Stimulated activated CD4-positive, alpha-beta T cell treated with anti-CD3 and anti-CD28 coated beads, Interleukin-4, amount 100 ng/mL, for 48 hours (primary cell): ENCODE measurements around the gene UBE2Q2.

Source experiments
- DNase-seq, 2 donors: peaks; one replicate each; pipeline ENCODE4 v3.0.0-alpha.2; 2020; ENCODE audit warnings: low read depth in 2 of 2

UBE2Q2 gene

DNA sequence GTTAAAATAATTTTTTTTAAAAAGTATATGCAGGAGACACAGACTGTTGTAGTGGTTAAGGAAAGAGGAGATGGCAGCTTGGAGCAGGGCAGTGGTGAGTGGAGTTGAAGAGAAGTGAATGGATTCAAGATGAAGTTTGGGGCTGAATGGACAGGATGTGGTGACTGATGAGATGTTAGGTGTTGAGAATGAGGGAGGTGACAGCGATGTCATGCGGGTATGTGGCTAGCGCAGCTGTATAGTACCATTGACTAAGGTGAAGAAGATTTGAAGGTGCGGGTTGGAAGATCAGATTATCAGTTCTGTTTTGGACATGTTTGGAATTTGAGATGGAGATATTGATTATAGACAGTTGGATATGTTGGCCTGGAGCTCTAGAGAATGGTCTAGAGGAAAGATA, 80.5 kb downstream of the UBE2Q2 start:
- no peak for DNase-seq

DNA sequence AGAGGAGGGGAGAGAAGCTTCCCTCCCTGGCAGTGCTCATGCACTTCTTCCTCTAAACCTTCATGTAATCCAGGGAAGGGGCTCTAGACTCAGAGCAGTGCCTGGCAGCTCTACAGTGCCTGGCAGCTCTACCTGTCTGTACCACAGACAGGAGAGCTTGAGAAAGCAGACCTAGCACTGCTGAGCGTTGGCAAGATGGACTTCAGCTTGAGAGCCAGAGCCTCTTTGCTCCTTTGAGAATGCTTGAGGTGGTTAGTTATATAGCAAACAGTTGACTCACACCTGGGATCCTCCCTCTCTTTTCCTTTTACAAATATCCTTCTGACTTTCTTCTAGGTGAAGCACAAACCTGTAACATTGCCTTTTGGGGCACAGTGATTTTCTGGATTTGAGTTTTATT, 81.3 kb downstream of the UBE2Q2 start:
- DNase-seq, result no peak

DNA sequence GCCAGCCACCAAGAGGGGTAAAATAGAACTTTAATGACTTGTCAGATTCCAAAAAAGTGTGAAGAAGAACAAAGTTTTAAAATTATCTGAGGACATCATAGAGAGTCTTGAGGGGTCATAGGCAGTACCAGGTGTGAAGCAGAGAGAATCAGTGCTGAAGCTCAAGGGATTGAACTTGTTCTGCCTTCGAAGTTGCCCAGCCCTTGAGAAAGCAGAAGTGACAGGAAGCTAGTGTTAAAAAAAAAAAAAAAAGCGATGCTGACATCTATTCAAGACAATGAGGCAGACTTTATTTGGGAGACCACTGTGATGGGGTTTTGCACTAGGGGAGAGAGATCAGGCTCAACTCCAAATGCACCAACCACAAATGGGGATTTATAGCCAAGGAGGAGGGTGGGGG, 82.2 kb downstream of the UBE2Q2 start:
- DNase-seq, result no peak

DNA sequence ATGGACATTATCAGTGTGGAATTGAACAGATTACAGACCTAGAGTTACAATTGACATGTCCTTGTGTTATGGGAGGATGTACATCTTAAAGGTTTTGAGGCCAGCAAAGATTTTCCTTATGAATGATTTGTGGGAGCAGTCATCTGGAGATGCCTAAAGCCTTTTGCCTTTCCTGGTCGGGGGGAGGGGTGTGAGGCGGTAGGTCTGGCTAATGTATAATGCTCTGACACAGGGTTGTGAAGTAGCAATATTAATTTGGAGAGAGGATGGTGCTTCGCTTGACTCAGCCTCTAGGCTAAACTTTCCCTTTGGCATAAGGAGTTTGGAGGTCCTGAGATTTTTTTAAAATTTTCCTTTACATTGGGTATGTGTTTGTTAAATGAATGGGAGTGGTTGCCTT, 83.7 kb downstream of the UBE2Q2 start:
- no peak for DNase-seq

DNA sequence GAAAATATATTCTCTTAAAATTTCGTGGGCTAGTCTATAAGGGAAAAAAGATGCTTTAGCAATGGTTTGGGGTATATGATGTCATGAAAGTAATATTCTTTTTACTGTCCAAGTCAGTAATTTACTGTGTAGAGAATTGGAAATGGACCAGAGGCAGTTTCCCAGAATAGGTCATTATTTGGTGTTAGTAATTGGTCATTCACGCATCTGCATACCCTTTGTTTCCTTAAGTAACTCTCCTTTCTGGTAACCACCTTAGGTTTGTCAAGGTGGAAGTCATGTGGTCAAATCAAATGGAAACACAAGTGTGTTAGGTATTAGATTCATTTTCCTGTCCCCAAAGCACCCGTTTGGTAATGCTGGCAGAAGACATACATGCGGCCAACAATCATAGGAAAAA, 84.4 kb downstream of the UBE2Q2 start:
- no peak for DNase-seq

DNA sequence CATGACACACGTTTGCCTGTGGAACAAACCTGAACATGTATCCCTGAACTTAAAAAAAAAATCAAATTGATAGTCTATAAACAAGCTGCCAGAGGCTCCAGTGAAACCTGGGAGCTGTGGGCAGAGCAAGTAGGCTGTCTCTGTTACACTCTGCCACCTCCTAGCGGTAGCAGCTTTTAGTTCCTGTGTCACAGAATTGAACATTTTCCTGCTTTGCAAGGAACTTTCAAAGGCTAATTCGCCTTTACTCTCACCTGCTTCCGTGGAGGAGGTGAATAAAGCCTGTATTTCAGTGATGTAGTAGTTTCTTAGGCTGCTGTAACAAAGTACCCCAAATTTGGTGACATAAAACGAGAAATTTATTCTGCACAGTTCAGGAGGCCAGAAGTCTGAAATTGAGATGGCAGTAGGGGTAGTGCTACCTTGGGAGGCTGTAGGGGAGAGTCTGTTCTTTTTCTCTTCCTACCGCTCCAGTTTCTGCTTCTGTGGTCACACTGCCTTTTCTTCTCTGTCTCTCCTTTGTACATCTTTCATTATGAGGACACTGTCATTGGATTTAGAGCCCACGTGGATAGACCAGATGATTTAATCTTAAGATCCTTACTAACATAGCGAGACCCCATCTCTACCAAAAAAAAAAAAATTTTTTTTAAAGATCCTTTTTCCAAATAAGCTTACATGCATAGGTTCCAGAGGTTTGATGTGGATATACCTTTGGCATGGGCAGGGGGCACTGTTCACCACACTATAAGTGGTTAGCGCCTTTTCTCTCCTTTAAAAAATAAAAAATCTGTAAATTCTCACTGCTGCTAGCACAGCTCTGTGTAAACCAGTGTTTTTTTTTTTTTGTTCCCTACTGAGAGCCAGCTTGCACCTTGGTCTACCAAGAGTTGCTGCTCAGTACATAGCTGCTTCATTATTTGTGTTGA, 85.7 kb downstream of the UBE2Q2 start:
- DNase-seq, result no peak

DNA sequence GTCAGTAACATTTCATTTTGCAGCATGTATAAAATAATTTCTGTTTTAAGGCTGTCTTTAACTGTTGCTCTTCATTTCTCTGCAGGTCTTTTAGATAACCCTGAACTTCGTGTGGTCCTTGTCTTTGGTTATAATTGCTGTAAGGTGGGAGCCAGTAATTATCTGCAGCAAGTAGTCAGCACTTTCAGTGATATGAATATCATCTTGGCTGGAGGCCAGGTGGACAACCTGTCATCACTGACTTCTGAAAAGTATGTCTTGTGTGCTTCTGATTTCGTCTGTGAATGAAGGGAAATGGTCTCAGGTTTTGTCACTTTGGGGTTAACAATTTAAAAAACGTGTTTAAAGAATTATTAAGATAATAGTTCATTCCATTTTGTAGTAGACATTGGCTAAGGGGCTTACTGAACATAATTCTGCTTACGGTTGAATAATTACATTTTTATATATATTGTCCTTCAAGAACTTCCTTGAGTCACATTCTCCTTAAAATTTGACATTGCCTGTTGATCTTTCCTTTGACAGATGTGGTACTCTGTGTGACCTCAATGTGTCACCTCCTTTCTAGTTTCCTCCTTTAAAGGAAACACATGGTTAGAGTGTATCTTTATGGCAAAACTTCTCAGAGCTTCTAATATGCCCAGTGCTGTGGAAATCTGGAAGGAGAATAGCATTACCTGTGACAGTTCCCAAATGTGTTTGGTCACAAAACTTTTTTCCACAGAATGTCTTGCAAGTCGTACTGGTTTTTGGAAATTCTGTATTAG, 86.7 kb downstream of the UBE2Q2 start:
- DNase-seq, result no peak

DNA sequence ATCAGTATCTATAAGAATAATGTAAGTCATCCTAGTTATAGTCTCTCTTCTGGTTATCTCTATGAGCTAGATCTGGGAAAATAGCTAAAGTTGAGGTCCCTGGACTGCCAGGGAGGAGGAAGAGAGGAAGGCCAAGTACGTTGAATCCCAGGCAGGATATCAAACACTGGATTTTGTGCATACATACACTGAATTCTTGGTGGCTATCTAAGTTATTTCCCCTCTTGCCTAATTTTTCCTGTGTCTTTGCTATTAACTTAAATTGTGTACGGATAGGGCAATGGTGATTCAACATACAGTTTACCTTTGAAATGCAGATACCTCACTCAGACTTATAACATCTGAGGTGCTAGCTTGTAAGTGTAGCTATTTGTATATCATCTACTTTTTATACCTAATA, 87.6 kb downstream of the UBE2Q2 start:
- DNase-seq, result no peak

DNA sequence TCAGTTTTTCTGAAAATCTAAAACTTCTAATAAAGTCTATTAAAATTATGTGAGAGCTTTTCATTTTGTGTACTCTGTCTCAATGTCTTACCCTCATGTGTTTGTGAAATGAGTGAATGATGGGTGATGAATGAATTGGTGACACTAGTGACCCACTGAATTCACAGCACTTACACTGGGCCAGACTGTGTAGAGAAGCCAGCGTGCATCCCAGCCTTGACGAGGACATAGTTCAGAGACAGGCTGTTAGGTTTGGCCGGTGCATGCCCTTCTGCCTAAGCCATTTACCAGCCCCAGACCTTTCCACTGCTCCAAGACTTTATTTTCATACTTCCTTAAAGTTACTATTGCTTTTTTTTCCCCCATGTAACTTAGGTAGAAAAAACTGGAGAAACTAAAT, 99.2 kb downstream of the UBE2Q2 start:
- DNase-seq, result no peak

DNA sequence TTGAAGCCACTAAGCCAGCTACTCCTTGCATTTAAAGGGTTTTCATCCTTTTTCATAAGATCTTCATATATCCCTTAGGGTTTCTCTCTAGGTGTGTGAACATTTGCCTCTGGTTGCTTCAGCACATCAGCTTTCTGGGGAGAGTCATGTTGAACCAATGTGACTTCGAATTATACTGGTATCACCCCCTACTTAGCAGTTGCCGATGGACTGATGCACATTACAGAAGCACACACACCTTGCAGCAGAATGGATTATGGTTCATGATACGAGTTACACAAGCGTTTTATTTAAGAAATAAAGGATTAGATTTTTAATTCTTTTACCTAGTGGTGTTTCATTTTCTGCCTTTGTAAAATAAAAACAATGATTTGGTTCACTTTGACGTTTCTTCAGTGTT, 100.0 kb downstream of the UBE2Q2 start:
- no peak for DNase-seq

DNA sequence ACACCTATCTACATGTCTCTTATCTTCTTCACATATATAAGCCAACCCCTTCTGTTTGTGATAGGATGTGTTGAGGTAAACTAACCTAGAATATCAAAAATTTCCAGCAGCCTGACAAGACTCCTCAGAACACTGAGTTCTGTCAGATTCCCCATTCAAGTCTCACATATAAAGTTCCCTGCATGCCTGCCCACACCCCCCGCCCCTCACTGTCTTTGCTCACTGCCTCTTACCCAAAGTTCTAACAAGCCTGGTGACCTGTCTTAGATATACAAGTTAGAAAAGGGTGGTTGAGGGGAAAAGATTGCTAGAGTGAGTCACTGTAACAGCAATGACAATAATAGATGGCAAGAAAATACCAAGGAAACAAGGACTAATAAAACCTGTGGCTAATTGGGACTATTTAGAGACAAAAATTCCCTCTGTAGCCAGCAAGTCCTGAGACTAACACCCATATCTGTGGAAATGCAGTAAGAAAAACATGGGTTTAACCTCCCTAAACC, 100.5 kb downstream of the UBE2Q2 start:
- no peak for DNase-seq

DNA sequence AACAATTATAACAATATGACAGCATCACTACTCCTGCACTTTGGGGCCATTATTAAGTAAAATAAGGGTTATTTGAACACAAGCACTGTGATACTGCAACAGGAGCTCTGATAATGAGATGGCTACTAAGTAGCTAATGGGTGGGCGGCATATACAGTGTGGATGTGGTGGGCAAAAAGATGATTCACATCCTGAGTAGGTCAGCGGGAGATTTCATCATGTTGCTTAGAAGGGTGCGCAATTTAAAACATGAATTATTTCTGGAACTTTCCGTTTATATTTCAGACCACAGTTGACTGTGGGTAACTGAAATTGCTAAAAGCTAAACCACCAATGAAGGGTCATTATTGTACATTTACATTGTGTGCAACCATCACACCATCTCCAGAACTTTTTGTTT, 102.7 kb downstream of the UBE2Q2 start:
- DNase-seq, result no peak

DNA sequence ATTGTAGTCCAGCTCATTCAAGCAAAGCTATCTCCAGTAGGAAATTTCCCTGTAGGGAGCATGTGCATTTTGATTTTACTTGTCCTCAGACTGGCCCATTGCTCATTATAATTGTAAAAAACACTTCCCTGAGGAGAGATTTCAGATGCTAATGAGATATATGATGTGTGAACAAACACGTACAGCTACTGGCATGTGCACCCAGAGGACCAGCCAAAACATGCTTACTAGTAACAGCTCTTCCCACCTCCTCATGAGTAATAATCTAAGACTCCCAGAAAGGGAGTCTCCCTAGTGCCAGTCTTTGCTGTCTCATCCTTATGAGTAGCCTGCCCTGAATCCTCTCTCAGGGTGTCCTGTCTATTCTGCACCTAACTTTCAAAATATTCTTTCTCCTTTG, 103.8 kb downstream of the UBE2Q2 start:
- DNase-seq, result no peak

DNA sequence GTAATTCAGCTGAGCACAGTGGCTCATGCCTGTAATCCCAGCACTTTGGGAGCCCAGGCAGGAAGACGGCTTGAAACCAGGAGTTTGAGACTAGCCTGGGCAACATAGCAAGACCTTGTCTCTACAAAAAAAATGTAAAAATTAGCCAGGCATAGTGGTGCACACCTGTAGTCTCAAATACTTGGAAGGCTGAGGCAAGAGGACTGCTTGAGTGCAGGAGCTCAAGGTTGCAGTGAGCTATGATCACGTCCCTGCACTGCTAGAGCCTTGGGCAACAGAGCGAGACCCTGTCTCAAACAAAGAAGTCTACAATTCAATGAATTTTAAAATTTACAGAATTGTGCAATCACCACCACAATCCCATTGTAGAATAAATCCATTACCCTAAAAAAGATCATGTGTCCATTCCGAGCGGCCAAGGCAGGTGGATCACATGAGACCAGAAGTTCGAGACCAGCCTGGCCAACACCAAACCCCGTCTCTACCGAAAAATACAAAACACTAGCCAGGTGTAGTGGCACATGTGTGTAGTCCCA, 105.6 kb downstream of the UBE2Q2 start:
- DNase-seq, result no peak
